Mesendoderm (in vitro differentiated cells): ENCODE results near the gene NUDT5.
"Not testable (repeated sequence)": the region's sequence is repeated elsewhere in the genome, so short reads cannot be mapped to it uniquely, and the experiment has no call there.

Source experiments
- DNase-seq: peaks from one replicate; pipeline ENCODE4 v3.0.0; 2013
- H2AK5ac ChIP-seq: 2 replicates; pipeline ENCODE4 v1.6.1; 2013; ENCODE audit warnings: low read length, inconsistent platforms
- H2BK120ac ChIP-seq: 2 replicates; pipeline ENCODE4 v1.6.1; 2013; ENCODE audit warnings: low read depth, mild to moderate bottlenecking, low read length, moderate library complexity, mixed read lengths
- H2BK15ac ChIP-seq: replicated peaks from 2 replicates; pipeline ENCODE4 v1.6.1; 2013; ENCODE audit warnings: low read depth, mild to moderate bottlenecking, moderate library complexity
- H2BK5ac ChIP-seq: 2 replicates; pipeline ENCODE4 v1.6.1; 2013; ENCODE audit warnings: low read length, inconsistent platforms
- H3K18ac ChIP-seq: 2 replicates; pipeline ENCODE4 v1.6.1; 2013; ENCODE audit warnings: mild to moderate bottlenecking, low read length, mixed read lengths
- H3K23ac ChIP-seq: one replicate; pipeline ENCODE4 v1.6.1; 2013; ENCODE audit warnings: low read length
- H3K27ac ChIP-seq: 2 replicates; pipeline ENCODE4 v1.5.1; 2013; ENCODE audit warnings: low read depth, mild to moderate bottlenecking, inconsistent platforms, low read length, moderate library complexity
- H3K27me3 ChIP-seq: 2 replicates; pipeline ENCODE4 v1.6.1; 2013; ENCODE audit warnings: low read length, control low read depth, mild to moderate bottlenecking, inconsistent platforms; ENCODE audit not compliant: insufficient read depth, poor library complexity
- H3K36me3 ChIP-seq: 2 replicates; pipeline ENCODE4 v1.6.1; 2013; ENCODE audit warnings: low read length, inconsistent platforms; ENCODE audit not compliant: control insufficient read depth, insufficient read depth
- H3K4ac ChIP-seq: one replicate; pipeline ENCODE4 v1.6.1; 2013; ENCODE audit warnings: low read depth, mild to moderate bottlenecking, low read length, moderate library complexity
- H3K4me1 ChIP-seq: 2 replicates; pipeline ENCODE4 v1.6.1; 2013; ENCODE audit warnings: low read depth, low read length, inconsistent platforms; ENCODE audit not compliant: control insufficient read depth
- H3K4me2 ChIP-seq: 2 replicates; pipeline ENCODE4 v1.6.1; 2013; ENCODE audit warnings: low read length
- H3K4me3 ChIP-seq: 2 replicates; pipeline ENCODE4 v1.5.1; 2013; ENCODE audit warnings: mild to moderate bottlenecking, low read length
- H3K56ac ChIP-seq: one replicate; pipeline ENCODE4 v1.6.1; 2013; ENCODE audit warnings: low read length
- H3K79me1 ChIP-seq: 2 replicates; pipeline ENCODE4 v1.6.1; 2013; ENCODE audit warnings: low read length, inconsistent platforms
- H3K79me2 ChIP-seq: 2 replicates; pipeline ENCODE4 v1.6.1; 2013; ENCODE audit warnings: mild to moderate bottlenecking, low read length; ENCODE audit not compliant: control insufficient read depth, insufficient read depth
- H3K9ac ChIP-seq: 2 replicates; pipeline ENCODE4 v1.6.1; 2013; ENCODE audit warnings: low read length, inconsistent platforms
- H4K5ac ChIP-seq: one replicate; pipeline ENCODE4 v1.6.1; 2013; ENCODE audit warnings: low read length
- H4K8ac ChIP-seq: one replicate; pipeline ENCODE4 v1.6.1; 2013; ENCODE audit warnings: low read depth, mild to moderate bottlenecking, control low read depth, low read length, moderate library complexity
- WGBS: extraction: QIAGEN DNeasy Blood & Tissue Kit; methylation state at CpG from one replicate; pipeline ENCODE4 v1.1.7; 2013; ENCODE audit warnings: low lambda C conversion rate, missing lambda C conversion rate; ENCODE audit not compliant: insufficient coverage; ENCODE audit errors: extremely low coverage; 5-methylcytosine and 5-hydroxymethylcytosine counted together

Gene NUDT5

DNA sequence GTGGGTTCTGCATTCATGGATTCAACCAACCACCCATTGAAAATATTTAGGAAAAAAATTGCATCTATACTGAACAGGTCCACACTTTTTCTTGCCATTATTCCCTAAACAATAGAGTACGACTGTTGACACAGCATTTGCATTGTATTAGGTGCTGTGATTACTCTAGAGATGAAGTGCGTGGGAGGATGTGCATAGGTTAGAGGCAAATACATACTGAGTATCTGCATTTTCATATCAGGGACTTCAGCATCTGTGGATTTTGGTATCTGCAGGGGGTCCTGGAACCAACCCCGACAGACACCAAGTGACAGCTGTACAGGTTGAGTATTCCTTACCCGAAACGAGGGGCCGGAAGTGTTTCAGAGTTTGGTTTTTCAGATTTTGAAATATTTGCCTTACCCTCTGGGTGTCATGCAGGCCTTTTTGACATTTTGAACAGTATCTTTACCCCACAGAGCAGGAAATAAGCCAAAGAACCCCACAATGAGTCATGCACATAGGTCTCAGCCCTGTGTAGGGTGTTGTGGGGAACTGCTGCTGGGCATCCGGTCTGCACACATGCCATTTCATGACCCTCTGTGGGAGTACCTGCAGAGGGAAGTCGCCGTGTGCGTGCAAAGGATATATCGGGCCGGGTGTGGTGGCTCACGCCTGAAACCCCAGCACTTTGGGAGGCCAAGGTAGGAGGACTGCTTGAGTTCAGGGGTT is 14.5 kb downstream of the NUDT5 start:
- Histone ChIP-seq H3K4me3 (no peak overlapping the region), H3K23ac (peak overlapping the region; percentile 59), H3K4me1 (no peaks in the 10 kb centered on the region), H3K9ac (no peak overlapping the region), H4K8ac (no peak overlapping the region), H3K18ac (no peak overlapping the region), H3K4ac (no peak overlapping the region), H3K4me2 (no peak overlapping the region), H3K79me1 (peaks cover 2% of the 10 kb centered on the region), H3K27me3 (no peaks in the 10 kb centered on the region), H3K56ac (no peak overlapping the region), H3K27ac (no peak overlapping the region), H2BK120ac (no peak overlapping the region), H3K79me2 (no peaks in the 10 kb centered on the region), H2AK5ac (no peak overlapping the region), H3K36me3 (peaks cover 7% of the 10 kb centered on the region), H2BK15ac (no peak overlapping the region), H4K5ac (no peak overlapping the region), H2BK5ac (no peak overlapping the region)
- WGBS, result no CpG with 5 or more reads among the region's 13 CpGs
- DNase-seq, result no peak

DNA sequence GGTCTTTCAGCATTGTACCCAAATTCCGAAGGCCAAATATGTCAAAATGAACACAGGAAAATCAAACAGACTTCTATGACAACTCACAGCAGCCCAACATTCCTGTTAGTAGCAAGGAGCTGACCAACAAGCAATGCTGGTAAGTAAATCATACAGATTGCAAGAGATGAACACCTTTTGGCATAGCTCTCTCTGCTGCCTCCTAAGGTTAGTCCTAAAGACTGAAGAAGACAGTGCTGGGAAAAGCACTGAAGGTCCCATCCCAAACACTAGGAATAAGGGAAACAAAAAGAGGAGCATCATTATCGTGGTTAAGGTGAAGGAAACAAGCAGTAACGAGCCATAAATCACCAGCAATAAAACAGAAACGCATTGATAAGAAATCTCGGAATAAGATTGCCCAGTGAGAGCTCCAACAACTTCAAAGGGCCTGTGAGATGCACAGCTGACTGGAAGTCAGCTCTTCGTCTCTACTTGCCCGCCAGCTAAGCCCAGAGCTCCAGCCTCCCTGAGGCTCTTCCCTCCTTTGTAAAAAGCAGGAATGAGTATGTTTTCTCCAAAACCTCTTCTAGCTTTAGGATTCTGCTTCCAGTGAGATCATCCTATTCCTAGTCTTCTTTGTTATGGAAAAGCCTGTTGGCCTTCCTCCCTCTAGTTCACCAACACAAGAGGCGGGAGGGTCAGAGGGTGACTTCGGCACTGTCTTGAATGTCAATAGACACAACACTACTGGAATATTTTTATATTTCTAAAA is 15.3 kb downstream of the NUDT5 start:
- Histone ChIP-seq H3K18ac (no peak overlapping the region), H3K4me2 (no peak overlapping the region), H3K4me3 (no peak overlapping the region), H2BK15ac (no peak overlapping the region), H3K79me2 (no peaks in the 10 kb centered on the region), H3K4me1 (no peaks in the 10 kb centered on the region), H2BK120ac (no peak overlapping the region), H3K56ac (no peak overlapping the region), H2AK5ac (no peak overlapping the region), H3K23ac (no peak overlapping the region), H3K27me3 (no peaks in the 10 kb centered on the region), H3K79me1 (peaks cover 2% of the 10 kb centered on the region), H3K9ac (no peak overlapping the region), H4K5ac (no peak overlapping the region), H2BK5ac (no peak overlapping the region), H3K27ac (no peak overlapping the region), H3K4ac (no peak overlapping the region), H4K8ac (no peak overlapping the region), H3K36me3 (peaks cover 7% of the 10 kb centered on the region)
- no CpG with 5 or more reads among the region's 9 CpGs for WGBS
- peak; percentile 63 for DNase-seq

DNA sequence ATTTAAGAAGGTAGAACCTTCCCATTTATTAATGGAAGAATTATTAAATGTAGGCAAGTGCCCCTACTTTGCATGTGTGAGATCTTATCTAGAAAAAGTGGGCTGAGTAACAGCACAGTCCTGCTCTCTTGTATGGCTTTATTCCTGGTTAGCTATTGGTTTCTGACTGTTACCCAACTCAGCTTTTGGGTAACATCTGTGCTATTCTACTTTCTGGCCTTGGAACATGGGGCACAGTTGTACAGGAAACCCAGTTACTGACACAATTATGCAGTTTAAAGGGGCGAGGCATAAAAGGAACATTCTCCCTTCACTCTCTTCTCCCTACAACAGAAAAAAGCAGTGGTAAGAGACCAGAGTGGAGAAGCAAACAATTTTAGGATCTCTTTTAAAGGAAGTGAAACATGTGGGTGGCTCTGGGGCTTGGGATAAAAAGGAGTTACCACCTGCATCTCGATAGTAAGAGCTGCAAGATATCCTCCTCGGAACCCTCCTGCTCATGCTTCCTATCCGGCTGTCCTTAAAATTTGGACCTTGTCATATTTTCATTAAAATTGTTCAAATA is 16.0 kb downstream of the NUDT5 start:
- Histone ChIP-seq H3K4me2 (no peak overlapping the region), H3K27ac (no peak overlapping the region), H3K4me1 (no peaks in the 10 kb centered on the region), H2AK5ac (no peak overlapping the region), H3K23ac (no peak overlapping the region), H2BK5ac (no peak overlapping the region), H3K9ac (no peak overlapping the region), H4K8ac (no peak overlapping the region), H3K4me3 (no peak overlapping the region), H3K18ac (no peak overlapping the region), H3K79me1 (peaks cover 2% of the 10 kb centered on the region), H3K36me3 (peaks cover 5% of the 10 kb centered on the region), H3K27me3 (no peaks in the 10 kb centered on the region), H3K4ac (no peak overlapping the region), H3K56ac (no peak overlapping the region), H2BK15ac (no peak overlapping the region), H2BK120ac (no peak overlapping the region), H3K79me2 (no peaks in the 10 kb centered on the region), H4K5ac (no peak overlapping the region)
- no CpG with 5 or more reads among the region's 4 CpGs for WGBS
- DNase-seq, result no peak

DNA sequence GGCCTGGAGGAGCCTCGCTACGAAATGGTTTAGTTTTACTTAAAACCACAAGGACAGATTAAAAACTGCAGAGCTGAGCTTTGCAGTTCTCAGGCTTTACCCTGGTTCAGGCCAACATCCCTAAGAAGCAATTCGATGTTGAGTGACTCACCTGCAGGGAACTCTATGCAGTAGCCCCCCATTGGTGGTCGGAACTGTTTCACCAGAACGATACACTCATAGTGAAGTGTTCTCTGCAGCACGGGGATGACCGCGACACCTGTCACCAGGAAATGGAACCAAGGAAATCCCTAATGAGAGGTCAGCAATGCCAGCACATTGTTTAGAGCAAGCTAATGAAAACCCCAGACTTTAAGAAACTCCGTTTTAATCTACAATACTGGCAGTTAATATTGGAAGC is 18.0 kb downstream of the NUDT5 start:
- peaks cover 5% of the 10 kb centered on the region for H3K36me3 ChIP-seq
- WGBS, result no CpG with 5 or more reads among the region's 9 CpGs
- DNase-seq, result no peak

DNA sequence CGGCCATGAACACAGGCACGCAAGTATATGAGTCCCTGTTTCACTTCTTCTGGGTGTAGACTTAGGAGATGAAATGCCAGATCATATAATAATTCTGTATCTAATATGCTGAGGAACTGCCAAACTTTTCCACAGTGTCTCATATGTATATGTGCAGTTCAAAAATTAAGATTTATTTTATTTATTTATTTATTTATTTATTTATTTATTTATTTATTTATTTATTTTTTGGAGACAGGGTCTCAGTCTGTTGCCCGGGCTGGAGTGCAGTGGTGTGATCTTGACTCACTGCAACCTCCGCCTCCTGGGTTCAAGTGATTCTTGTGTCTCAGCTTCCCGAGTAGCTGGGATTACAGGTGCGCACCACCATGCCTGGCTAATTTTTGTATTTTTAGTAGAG is 24.2 kb downstream of the NUDT5 start:
- H3K18ac ChIP-seq, H3K79me2 ChIP-seq, H4K8ac ChIP-seq, H3K4me2 ChIP-seq, H3K4me3 ChIP-seq, H3K56ac ChIP-seq, H3K23ac ChIP-seq, H3K79me1 ChIP-seq, H2BK120ac ChIP-seq, DNase-seq, H4K5ac ChIP-seq, H3K27me3 ChIP-seq, H3K4me1 ChIP-seq, H3K4ac ChIP-seq, H2BK15ac ChIP-seq, H2BK5ac ChIP-seq, H3K27ac ChIP-seq, H3K9ac ChIP-seq, H2AK5ac ChIP-seq: not testable (repeated sequence)
- no CpG with 5 or more reads among the region's 6 CpGs for WGBS
- H3K36me3 ChIP-seq, result peaks cover 18% of the 10 kb centered on the region

More for the DNA sequence above, 18.0 kb downstream of the NUDT5 start:
- no peaks in the 10 kb centered on the region for H3K4me1 ChIP-seq
- no peak overlapping the region for H3K4me3 ChIP-seq
- no peak overlapping the region for H2BK120ac ChIP-seq
- H2BK5ac ChIP-seq, result no peak overlapping the region
- H3K79me1 ChIP-seq, result peaks cover 2% of the 10 kb centered on the region
- no peak overlapping the region for H2BK15ac ChIP-seq
- no peak overlapping the region for H3K9ac ChIP-seq
- H4K5ac ChIP-seq, result no peak overlapping the region
- H3K56ac ChIP-seq, result no peak overlapping the region
- H3K23ac ChIP-seq, result no peak overlapping the region
- H3K4ac ChIP-seq, result no peak overlapping the region
- no peaks in the 10 kb centered on the region for H3K27me3 ChIP-seq
- H4K8ac ChIP-seq, result no peak overlapping the region
- no peak overlapping the region for H3K18ac ChIP-seq
- no peak overlapping the region for H2AK5ac ChIP-seq
- H3K4me2 ChIP-seq, result no peak overlapping the region
- no peaks in the 10 kb centered on the region for H3K79me2 ChIP-seq
- H3K27ac ChIP-seq, result no peak overlapping the region
